Activated gamma-delta T cell (primary cell): Measurements from ENCODE around the gene CLEC17A.
"Not testable (repeated sequence)": the region's sequence is repeated elsewhere in the genome, so short reads cannot be mapped to it uniquely, and the experiment has no call there.

Experiments used
- DNase-seq: peaks from one replicate; lab custom pipeline; 2025; lab: John Stamatoyannopoulos, UW

Gene CLEC17A

GRCh38 chr19:14559916-14560775 lies 22.7 kb upstream of the CLEC17A start:
- no peak for DNase-seq

- no peak for DNase-seq
Measured at GRCh38 chr19:14560776-14561108, 22.1 kb upstream of the CLEC17A start.

- no peak for DNase-seq
Measured at GRCh38 chr19:14561249-14561648, 21.6 kb upstream of the CLEC17A start.

- no peak for DNase-seq
Measured at GRCh38 chr19:14561847-14562351, 21.0 kb upstream of the CLEC17A start.

- DNase-seq: no peak
Measured at GRCh38 chr19:14562660-14563589, 20.0 kb upstream of the CLEC17A start.

- no peak for DNase-seq
Measured at GRCh38 chr19:14563590-14563926, 19.3 kb upstream of the CLEC17A start.

GRCh38 chr19:14563989-14564651 lies 18.8 kb upstream of the CLEC17A start:
- no peak for DNase-seq

GRCh38 chr19:14564652-14565297 lies 18.1 kb upstream of the CLEC17A start:
- not testable (repeated sequence) for DNase-seq

GRCh38 chr19:14565298-14565679 lies 17.6 kb upstream of the CLEC17A start:
- DNase-seq: no peak

GRCh38 chr19:14565765-14566711 lies 16.8 kb upstream of the CLEC17A start:
- DNase-seq: no peak

GRCh38 chr19:14566712-14567077 lies 16.2 kb upstream of the CLEC17A start:
- no peak for DNase-seq

GRCh38 chr19:14567079-14567478 lies 15.8 kb upstream of the CLEC17A start:
- DNase-seq: no peak

- no peak for DNase-seq
Measured at GRCh38 chr19:14570864-14571527, 11.9 kb upstream of the CLEC17A start.

GRCh38 chr19:14571695-14572490 lies 11.0 kb upstream of the CLEC17A start, which contains the start of gene NDUFB7:
Gene NDUFB7, minus strand, starts transcription at chr19:14572066. Its CDS starts 66 bp downstream, at chr19:14572000.
- DNase-seq: peak; percentile 79

- DNase-seq: no peak
Measured at GRCh38 chr19:14575428-14575980, 7.4 kb upstream of the CLEC17A start.

GRCh38 chr19:14576363-14576762 lies 6.5 kb upstream of the CLEC17A start:
- DNase-seq: no peak

- no peak for DNase-seq
Measured at GRCh38 chr19:14577264-14577663, 5.6 kb upstream of the CLEC17A start.

- no peak for DNase-seq
Measured at GRCh38 chr19:14577885-14578427, 4.9 kb upstream of the CLEC17A start.
